Retinal pigment epithelial cell (primary cell): Measurements from ENCODE around the gene CYSLTR2.

Experiments
- DNase-seq: peaks from one replicate; pipeline ENCODE4 v3.0.0-alpha.2; 2010; ENCODE audit warnings: low read depth
- H3K4me3 ChIP-seq: 2 replicates; pipeline ENCODE4 v1.5.1; 2011; ENCODE audit warnings: mild to moderate bottlenecking, low read length, control low read depth, moderate library complexity
- TF ChIP-seq, protein P1 (sequence below): conservative IDR thresholded peaks from 2 replicates; pipeline ENCODE4 v1.5.1; 2011; ENCODE audit warnings: low read depth, low read length, control low read depth, inconsistent platforms

The CYSLTR2 gene

GRCh38 chr13:48625413-48626076 is 28.2 kb upstream of the CYSLTR2 start:
- DNase-seq = no peak
- TF ChIP-seq, protein P1, sequence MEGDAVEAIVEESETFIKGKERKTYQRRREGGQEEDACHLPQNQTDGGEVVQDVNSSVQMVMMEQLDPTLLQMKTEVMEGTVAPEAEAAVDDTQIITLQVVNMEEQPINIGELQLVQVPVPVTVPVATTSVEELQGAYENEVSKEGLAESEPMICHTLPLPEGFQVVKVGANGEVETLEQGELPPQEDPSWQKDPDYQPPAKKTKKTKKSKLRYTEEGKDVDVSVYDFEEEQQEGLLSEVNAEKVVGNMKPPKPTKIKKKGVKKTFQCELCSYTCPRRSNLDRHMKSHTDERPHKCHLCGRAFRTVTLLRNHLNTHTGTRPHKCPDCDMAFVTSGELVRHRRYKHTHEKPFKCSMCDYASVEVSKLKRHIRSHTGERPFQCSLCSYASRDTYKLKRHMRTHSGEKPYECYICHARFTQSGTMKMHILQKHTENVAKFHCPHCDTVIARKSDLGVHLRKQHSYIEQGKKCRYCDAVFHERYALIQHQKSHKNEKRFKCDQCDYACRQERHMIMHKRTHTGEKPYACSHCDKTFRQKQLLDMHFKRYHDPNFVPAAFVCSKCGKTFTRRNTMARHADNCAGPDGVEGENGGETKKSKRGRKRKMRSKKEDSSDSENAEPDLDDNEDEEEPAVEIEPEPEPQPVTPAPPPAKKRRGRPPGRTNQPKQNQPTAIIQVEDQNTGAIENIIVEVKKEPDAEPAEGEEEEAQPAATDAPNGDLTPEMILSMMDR = no peak
- no peak overlapping the region for H3K4me3 ChIP-seq

DNA sequence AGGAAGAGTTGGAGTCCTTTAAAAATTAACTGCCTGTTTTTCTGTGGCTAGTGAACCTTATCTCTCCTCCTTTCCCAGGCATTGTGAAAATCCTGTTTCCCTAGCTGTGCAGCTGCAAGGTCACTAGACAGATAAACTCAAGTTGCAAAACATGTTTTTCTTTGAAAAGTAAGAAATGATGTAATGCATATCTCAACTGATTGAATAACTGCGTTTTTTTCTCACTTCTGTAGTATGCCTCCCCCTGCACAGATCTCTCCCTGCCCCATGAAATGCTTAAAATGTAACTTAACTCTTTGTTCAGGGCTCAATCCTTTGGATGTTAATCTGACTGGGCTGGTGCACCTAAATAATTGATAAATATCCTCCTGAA is 27.7 kb upstream of the CYSLTR2 start:
- peak; percentile 28 for DNase-seq
- no peak overlapping the region for H3K4me3 ChIP-seq
- TF ChIP-seq, protein P1 = no peak

DNA sequence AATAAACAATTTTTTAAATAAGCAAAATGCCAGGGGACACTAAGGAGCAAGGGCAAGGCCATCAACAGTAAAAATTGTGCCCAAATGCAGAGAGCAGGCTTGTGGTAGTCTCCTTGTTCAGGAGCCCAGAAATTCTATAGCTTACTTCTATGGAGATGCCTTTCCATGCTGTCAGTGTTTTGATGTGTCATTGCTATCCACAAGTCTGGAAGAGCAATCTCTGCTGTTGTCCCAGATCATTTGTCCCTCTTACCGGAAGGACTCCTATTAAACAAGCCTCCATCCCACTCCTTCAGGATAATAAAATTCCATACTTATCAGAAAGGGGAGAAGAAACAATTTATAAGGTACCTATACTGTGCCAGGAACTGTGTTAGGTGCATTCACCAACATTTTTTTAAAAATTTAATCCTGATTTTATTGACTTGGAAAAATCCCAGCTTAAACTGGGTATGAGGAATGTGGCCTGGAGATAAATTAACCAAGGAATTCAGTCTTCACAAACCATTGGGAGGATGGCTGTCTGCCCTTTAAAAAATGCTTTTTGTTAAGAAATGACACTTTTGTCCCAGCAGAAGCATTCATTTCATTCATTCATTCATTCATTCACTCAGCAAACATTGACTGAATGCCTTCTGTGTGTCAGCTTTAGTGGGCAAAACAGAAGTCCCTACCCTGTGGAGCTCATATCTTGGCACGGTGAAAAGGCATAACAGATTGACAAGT is 26.8 kb upstream of the CYSLTR2 start:
- H3K4me3 ChIP-seq = no peak overlapping the region
- TF ChIP-seq, protein P1 = no peak
- no peak for DNase-seq

- no peak for DNase-seq
- no peak overlapping the region for H3K4me3 ChIP-seq
- TF ChIP-seq, protein P1 = no peak
Measured at GRCh38 chr13:48629277-48629676, 24.5 kb upstream of the CYSLTR2 start.

DNA sequence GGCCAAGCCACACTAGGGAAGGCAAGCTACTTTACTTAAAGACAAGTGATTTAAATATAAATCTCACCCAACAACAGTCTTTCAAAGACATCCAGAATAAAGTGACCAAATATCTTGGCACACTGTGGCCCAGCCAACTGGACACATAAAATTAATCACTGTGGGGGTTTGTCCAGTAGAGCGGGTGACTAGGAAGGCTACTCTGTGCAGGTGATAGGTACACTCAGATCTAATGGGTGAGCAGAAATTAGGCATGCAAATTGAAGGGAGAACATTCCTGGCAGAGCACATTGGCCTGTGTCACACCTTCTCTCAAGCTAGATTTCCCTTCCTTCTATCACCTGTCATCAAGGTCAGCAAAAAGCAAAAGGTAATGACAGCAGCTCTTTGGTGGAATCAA is 23.4 kb upstream of the CYSLTR2 start:
- TF ChIP-seq, protein P1 = no peak
- no peak for DNase-seq
- no peak overlapping the region for H3K4me3 ChIP-seq

DNA sequence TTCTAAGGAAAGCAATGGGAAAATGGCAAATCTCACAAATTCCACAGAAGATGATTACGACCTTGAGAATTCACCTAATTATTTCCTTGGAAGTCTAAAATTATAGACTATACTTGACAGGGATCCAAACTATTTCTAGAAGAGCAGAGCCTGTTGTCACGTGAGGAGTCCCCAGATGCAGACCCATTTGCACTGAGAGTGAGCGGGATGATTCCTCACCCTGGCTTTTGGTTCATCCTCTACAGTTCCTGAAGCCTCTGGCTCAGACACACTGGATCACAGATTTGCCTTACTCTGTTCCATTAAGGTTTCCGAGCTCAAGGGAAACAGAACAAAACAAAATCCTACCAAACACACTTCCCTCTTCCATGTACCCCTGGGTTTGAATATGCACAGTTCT is 23.0 kb upstream of the CYSLTR2 start:
- no peak overlapping the region for H3K4me3 ChIP-seq
- no peak for DNase-seq

DNA sequence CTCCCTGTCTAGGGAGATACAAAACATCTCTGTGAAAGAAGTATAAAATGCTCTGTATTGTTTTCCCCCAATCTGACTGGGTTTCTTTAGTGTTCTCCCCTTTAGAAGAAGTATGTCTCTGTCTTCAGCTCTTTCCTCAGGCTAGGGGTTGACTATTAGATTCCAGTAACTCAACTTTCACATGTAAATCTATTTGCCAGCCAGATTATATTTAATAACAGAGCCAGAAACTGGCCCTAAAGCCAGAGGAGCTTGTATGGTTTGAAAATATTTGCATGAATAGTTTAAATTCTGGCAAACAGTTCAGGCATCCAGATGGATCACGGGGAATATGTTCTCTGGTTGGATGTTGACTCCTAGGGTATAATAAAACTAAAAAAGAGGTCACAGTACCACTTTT is 22.3 kb upstream of the CYSLTR2 start:
- no peak overlapping the region for H3K4me3 ChIP-seq
- TF ChIP-seq, protein P1 = no peak
- no peak for DNase-seq

More for the DNA sequence above, 23.0 kb upstream of the CYSLTR2 start:
- TF ChIP-seq, protein P1 = no peak
